Measurements from ENCODE around the gene ELF1. TPM values are rescaled to one million over a fixed set of nuclear protein-coding genes. Genes with fewer than 3 reads are reported as not detected.

The ELF1 gene
- total and polyA plus RNA-seq, 2 experiments from 2014 or later = 7.0 to 12.7 TPM

- no peak overlapping the region for H3K4me3 ChIP-seq
- H3K4me1 ChIP-seq (ENCODE audit: insufficient read depth) = no peaks in the 10 kb centered on the region
- Mint-ChIP-seq H3K4me3 (no peak overlapping the region), H3K4me1 (peaks cover 4% of the 10 kb centered on the region; the same call in 2 of the 3 replicates), H3K9me3 (peaks cover 5% of the 10 kb centered on the region; the same call in 2 of the 3 replicates), H3K36me3 (ENCODE audit: low read depth) (peaks cover 2% of the 10 kb centered on the region; the same call in 2 of the 3 replicates), H3K27me3 (ENCODE audit: insufficient read depth, low read depth, poor library complexity) (peaks cover 5% of the 10 kb centered on the region), H3K27ac (no peak overlapping the region)
- no peak overlapping the region for H3K27ac ChIP-seq (ENCODE audit: low read depth)
- H3K36me3 ChIP-seq (ENCODE audit: insufficient read depth) = no peaks in the 10 kb centered on the region
- no peak for DNase-seq (ENCODE audit: low spot score)
- H3K27me3 ChIP-seq (ENCODE audit: insufficient read depth) = no peaks in the 10 kb centered on the region
- no peaks in the 10 kb centered on the region for H3F3A ChIP-seq (replicated peaks; ENCODE audit: low read depth)
- no peaks in the 10 kb centered on the region; the same call in 1 of the 2 replicates for H3K79me2 ChIP-seq (replicated peaks; ENCODE audit: insufficient read depth)
- TF ChIP-seq JUNB (IDR thresholded peaks at IDR 0.05; ENCODE audit: unreplicated experiment) (no peak), CTCF (conservative IDR thresholded peaks at IDR 0.05; ENCODE audit: low read depth in 2 of 2) (no peak), ZNF114 (CRISPR knock-in tag; IDR thresholded peaks at IDR 0.05) (no peak), EZH2phosphoT487 (IDR thresholded peaks at IDR 0.05; ENCODE audit: unreplicated experiment) (no peak), ZNF331 (CRISPR knock-in tag; IDR thresholded peaks at IDR 0.05; ENCODE audit: low read depth) (no peak), ETS1 (IDR thresholded peaks at IDR 0.05) (no peak), EZH2 (IDR thresholded peaks at IDR 0.05; ENCODE audit: low read depth, unreplicated experiment) (no peak), NANOG (IDR thresholded peaks at IDR 0.05; ENCODE audit: borderline replicate concordance) (no peak), POLR2AphosphoS5 (IDR thresholded peaks at IDR 0.05; ENCODE audit: low read depth) (no peak), STAT1 (IDR thresholded peaks at IDR 0.05; ENCODE audit: unreplicated experiment) (no peak), CREB1 (CRISPR knock-in tag; IDR thresholded peaks at IDR 0.05; ENCODE audit: low read depth) (no peak)
- TF ChIP-seq, protein P1, sequence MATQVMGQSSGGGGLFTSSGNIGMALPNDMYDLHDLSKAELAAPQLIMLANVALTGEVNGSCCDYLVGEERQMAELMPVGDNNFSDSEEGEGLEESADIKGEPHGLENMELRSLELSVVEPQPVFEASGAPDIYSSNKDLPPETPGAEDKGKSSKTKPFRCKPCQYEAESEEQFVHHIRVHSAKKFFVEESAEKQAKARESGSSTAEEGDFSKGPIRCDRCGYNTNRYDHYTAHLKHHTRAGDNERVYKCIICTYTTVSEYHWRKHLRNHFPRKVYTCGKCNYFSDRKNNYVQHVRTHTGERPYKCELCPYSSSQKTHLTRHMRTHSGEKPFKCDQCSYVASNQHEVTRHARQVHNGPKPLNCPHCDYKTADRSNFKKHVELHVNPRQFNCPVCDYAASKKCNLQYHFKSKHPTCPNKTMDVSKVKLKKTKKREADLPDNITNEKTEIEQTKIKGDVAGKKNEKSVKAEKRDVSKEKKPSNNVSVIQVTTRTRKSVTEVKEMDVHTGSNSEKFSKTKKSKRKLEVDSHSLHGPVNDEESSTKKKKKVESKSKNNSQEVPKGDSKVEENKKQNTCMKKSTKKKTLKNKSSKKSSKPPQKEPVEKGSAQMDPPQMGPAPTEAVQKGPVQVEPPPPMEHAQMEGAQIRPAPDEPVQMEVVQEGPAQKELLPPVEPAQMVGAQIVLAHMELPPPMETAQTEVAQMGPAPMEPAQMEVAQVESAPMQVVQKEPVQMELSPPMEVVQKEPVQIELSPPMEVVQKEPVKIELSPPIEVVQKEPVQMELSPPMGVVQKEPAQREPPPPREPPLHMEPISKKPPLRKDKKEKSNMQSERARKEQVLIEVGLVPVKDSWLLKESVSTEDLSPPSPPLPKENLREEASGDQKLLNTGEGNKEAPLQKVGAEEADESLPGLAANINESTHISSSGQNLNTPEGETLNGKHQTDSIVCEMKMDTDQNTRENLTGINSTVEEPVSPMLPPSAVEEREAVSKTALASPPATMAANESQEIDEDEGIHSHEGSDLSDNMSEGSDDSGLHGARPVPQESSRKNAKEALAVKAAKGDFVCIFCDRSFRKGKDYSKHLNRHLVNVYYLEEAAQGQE (IDR thresholded peaks at IDR 0.05; ENCODE audit: unreplicated experiment) = no peak
- TF ChIP-seq, protein P2, sequence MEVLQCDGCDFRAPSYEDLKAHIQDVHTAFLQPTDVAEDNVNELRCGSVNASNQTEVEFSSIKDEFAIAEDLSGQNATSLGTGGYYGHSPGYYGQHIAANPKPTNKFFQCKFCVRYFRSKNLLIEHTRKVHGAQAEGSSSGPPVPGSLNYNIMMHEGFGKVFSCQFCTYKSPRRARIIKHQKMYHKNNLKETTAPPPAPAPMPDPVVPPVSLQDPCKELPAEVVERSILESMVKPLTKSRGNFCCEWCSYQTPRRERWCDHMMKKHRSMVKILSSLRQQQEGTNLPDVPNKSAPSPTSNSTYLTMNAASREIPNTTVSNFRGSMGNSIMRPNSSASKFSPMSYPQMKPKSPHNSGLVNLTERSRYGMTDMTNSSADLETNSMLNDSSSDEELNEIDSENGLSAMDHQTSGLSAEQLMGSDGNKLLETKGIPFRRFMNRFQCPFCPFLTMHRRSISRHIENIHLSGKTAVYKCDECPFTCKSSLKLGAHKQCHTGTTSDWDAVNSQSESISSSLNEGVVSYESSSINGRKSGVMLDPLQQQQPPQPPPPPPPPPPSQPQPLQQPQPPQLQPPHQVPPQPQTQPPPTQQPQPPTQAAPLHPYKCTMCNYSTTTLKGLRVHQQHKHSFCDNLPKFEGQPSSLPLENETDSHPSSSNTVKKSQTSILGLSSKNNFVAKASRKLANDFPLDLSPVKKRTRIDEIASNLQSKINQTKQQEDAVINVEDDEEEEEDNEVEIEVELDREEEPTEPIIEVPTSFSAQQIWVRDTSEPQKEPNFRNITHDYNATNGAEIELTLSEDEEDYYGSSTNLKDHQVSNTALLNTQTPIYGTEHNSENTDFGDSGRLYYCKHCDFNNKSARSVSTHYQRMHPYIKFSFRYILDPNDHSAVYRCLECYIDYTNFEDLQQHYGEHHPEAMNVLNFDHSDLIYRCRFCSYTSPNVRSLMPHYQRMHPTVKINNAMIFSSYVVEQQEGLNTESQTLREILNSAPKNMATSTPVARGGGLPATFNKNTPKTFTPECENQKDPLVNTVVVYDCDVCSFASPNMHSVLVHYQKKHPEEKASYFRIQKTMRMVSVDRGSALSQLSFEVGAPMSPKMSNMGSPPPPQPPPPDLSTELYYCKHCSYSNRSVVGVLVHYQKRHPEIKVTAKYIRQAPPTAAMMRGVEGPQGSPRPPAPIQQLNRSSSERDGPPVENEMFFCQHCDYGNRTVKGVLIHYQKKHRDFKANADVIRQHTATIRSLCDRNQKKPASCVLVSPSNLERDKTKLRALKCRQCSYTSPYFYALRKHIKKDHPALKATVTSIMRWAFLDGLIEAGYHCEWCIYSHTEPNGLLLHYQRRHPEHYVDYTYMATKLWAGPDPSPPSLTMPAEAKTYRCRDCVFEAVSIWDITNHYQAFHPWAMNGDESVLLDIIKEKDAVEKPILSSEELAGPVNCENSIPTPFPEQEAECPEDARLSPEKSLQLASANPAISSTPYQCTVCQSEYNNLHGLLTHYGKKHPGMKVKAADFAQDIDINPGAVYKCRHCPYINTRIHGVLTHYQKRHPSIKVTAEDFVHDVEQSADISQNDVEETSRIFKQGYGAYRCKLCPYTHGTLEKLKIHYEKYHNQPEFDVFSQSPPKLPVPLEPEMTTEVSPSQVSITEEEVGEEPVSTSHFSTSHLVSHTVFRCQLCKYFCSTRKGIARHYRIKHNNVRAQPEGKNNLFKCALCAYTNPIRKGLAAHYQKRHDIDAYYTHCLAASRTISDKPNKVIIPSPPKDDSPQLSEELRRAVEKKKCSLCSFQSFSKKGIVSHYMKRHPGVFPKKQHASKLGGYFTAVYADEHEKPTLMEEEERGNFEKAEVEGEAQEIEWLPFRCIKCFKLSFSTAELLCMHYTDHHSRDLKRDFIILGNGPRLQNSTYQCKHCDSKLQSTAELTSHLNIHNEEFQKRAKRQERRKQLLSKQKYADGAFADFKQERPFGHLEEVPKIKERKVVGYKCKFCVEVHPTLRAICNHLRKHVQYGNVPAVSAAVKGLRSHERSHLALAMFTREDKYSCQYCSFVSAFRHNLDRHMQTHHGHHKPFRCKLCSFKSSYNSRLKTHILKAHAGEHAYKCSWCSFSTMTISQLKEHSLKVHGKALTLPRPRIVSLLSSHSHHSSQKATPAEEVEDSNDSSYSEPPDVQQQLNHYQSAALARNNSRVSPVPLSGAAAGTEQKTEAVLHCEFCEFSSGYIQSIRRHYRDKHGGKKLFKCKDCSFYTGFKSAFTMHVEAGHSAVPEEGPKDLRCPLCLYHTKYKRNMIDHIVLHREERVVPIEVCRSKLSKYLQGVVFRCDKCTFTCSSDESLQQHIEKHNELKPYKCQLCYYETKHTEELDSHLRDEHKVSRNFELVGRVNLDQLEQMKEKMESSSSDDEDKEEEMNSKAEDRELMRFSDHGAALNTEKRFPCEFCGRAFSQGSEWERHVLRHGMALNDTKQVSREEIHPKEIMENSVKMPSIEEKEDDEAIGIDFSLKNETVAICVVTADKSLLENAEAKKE (CRISPR knock-in tag; IDR thresholded peaks at IDR 0.05) = no peak
- H3K4me2 ChIP-seq = no peak overlapping the region
- H2AFZ ChIP-seq = no peak overlapping the region
- H3K9me2 ChIP-seq (ENCODE audit: insufficient read depth) = 0 out of 2 replicates have a peak, but pooled peaks cover 8% of the 10 kb centered on the region
- no peaks in the 10 kb centered on the region for H4K20me1 ChIP-seq (replicated peaks; ENCODE audit: insufficient read depth)
- ATAC-seq = no peak
Measured at GRCh38 chr13:40886017-40886416, 133.1 kb downstream of the ELF1 start.
